GM12878 (cell line): Measurements from ENCODE around the gene SOX6. TPM values are rescaled to one million over a fixed set of nuclear protein-coding genes. Genes with fewer than 3 reads are reported as not detected.

ENCODE experiments used
- ATAC-seq: fragments of 200-7000 bp; cut with Tn5 transposase; 3 replicates; pipeline ENCODE4 v1.9.1; 2020; ENCODE audit warnings: mild to moderate bottlenecking, moderate library complexity
- BruUV-seq: library from RNA; stranded (reverse); fragments of 400-500 nt; replicated peaks from 2 replicates; lab custom pipeline; 2021; lab: Mats Ljungman, UMichigan
- CTCF ChIA-PET: fragments of 300-600 bp; sonication (Branson Sonifier 250); formaldehyde crosslinking; extraction: SDS; loops from one replicate; lab custom pipeline; 2021; ENCODE audit warnings: inconsistent platforms; lab: Yijun Ruan, JAX
- POLR2A ChIA-PET: fragments of 350-600 bp; formaldehyde crosslinking; extraction: SDS; loops from one replicate; lab custom pipeline; 2021; ENCODE audit warnings: inconsistent platforms; lab: Charles Lee
- RAD21 ChIA-PET: fragments of 300-600 bp; sonication (Branson Sonifier 250); formaldehyde crosslinking; loops from one replicate; lab custom pipeline; 2023; ENCODE audit warnings: antibody characterized with exemption; ENCODE audit not compliant: unreplicated experiment; lab: Charles Lee
- SMC1A ChIA-PET: fragments of 300-600 bp; sonication (Branson Sonifier 250); formaldehyde crosslinking; loops from one replicate; lab custom pipeline; 2023; ENCODE audit not compliant: unreplicated experiment, uncharacterized antibody; lab: Charles Lee
- DNase-seq: peaks from one replicate; pipeline ENCODE4 v3.0.0-alpha.2; 2011; ENCODE audit warnings: low read depth, low spot score
- FAIRE-seq: peaks from 3 replicates; lab custom pipeline; 2011; peaks lifted over from hg19 to GRCh38; lab: Jason Lieb, UNC
- H2AFZ ChIP-seq: 2 replicates; pipeline ENCODE4 v1.6.0; 2011; ENCODE audit warnings: low read depth, low read length, control low read depth; ENCODE audit not compliant: control insufficient read depth
- H3K27ac ChIP-seq: 2 replicates; pipeline ENCODE4 v1.5.1; 2011; ENCODE audit warnings: control low read depth; ENCODE audit not compliant: control insufficient read depth, insufficient read depth
- H3K27me3 ChIP-seq, 2 experiments: replicated peaks in 1 of 2; 2 replicates each; pipeline versions ENCODE4 v1.6.0 to v1.6.1; 2011; ENCODE audit warnings: low read length in 1 of 2; ENCODE audit not compliant: control insufficient read depth in 2 of 2, insufficient read depth in 2 of 2
- H3K36me3 ChIP-seq, 2 experiments: 2 replicates each; pipeline ENCODE4 v1.5.1; 2011; ENCODE audit warnings: low read length in 1 of 2; ENCODE audit not compliant: control insufficient read depth in 2 of 2, insufficient read depth in 2 of 2
- H3K4me1 ChIP-seq: 2 replicates; pipeline ENCODE4 v1.6.1; 2011; ENCODE audit warnings: mild to moderate bottlenecking, low read length, moderate library complexity, mixed read lengths; ENCODE audit not compliant: control insufficient read depth, insufficient read depth
- H3K4me2 ChIP-seq: 2 replicates; pipeline ENCODE4 v1.6.0; 2011; ENCODE audit warnings: control low read depth; ENCODE audit not compliant: control insufficient read depth, insufficient read depth
- H3K4me3 ChIP-seq: fragments of 200-600 bp; sonication (generic); 2 replicates; pipeline ENCODE4 v1.5.1; 2016
- H3K79me2 ChIP-seq: 2 replicates; pipeline ENCODE4 v1.6.0; 2011; ENCODE audit warnings: low read length; ENCODE audit not compliant: control insufficient read depth, insufficient read depth
- H3K9ac ChIP-seq: 2 replicates; pipeline ENCODE4 v1.8.0; 2011; ENCODE audit warnings: low read length, control low read depth, mixed read lengths; ENCODE audit not compliant: control insufficient read depth, insufficient read depth
- H3K9me3 ChIP-seq: replicated peaks from 3 replicates; pipeline ENCODE4 v1.5.1; 2011; ENCODE audit warnings: mild to moderate bottlenecking, low read length; ENCODE audit not compliant: control insufficient read depth, insufficient read depth
- H4K20me1 ChIP-seq: 2 replicates; pipeline ENCODE4 v1.6.0; 2011; ENCODE audit not compliant: control insufficient read depth, insufficient read depth
- CBFB ChIP-seq: IDR thresholded peaks from 2 replicates; pipeline ENCODE4 v1.6.1; 2016; ENCODE audit warnings: antibody characterized with exemption, low read depth
- EGR1 ChIP-seq, 2 experiments: IDR thresholded peaks; 1 replicate in 1 of 2; 2 replicates in 1 of 2; pipeline ENCODE4 v1.6.1; 2011 to 2012; ENCODE audit warnings: low read depth in 2 of 2, low read length in 2 of 2, borderline replicate concordance in 1 of 2, mild to moderate bottlenecking in 1 of 2, moderate library complexity in 1 of 2
- FOXK2 ChIP-seq: fragments of 450-650 bp; IDR thresholded peaks from 2 replicates; pipeline ENCODE4 v1.6.1; 2017; ENCODE audit warnings: mild to moderate bottlenecking, moderate library complexity
- FOXM1 ChIP-seq: IDR thresholded peaks from 2 replicates; pipeline ENCODE4 v1.6.1; 2012; ENCODE audit warnings: low read depth, mild to moderate bottlenecking, inconsistent platforms, low read length, moderate library complexity
- HCFC1 ChIP-seq: fragments of 150-350 bp; IDR thresholded peaks from 2 replicates; pipeline ENCODE4 v1.6.1; 2014; ENCODE audit warnings: low read length
- JUND ChIP-seq: IDR thresholded peaks from 2 replicates; pipeline ENCODE4 v1.6.1; 2012; ENCODE audit warnings: low read depth, mild to moderate bottlenecking, low read length, improper control_type of control experiment, moderate library complexity
- MEF2B ChIP-seq: fragments of 450-650 bp; IDR thresholded peaks from 2 replicates; pipeline ENCODE4 v1.6.1; 2018; ENCODE audit warnings: mild to moderate bottlenecking, moderate library complexity; ENCODE audit not compliant: partially characterized antibody, poor library complexity, severe bottlenecking
- NR2C2 ChIP-seq: IDR thresholded peaks from 2 replicates; pipeline ENCODE4 v1.6.1; 2011; ENCODE audit warnings: borderline replicate concordance, low read depth; ENCODE audit not compliant: control insufficient read depth, insufficient read length
- NRF1 ChIP-seq: conservative IDR thresholded peaks from 2 replicates; pipeline ENCODE4 v1.6.1; 2011; ENCODE audit warnings: mild to moderate bottlenecking, low read depth, low read length, improper control_type of control experiment
- PAX8 ChIP-seq: fragments of 450-650 bp; IDR thresholded peaks from 2 replicates; pipeline ENCODE4 v1.6.1; 2017; ENCODE audit warnings: mild to moderate bottlenecking, moderate library complexity
- PML ChIP-seq: IDR thresholded peaks from 2 replicates; pipeline ENCODE4 v1.6.1; 2012; ENCODE audit warnings: low read length, inconsistent platforms
- SP1 ChIP-seq: IDR thresholded peaks from one replicate; pipeline ENCODE4 v1.6.1; 2011; ENCODE audit warnings: low read depth, low read length
- ZZZ3 ChIP-seq: IDR thresholded peaks from 2 replicates; pipeline ENCODE4 v1.6.1; 2011; ENCODE audit warnings: low read depth; ENCODE audit not compliant: control insufficient read depth, insufficient read length
- WGBS: methylation state at CpG from one replicate; pipeline ENCODE4 v1.1.6; 2016; ENCODE audit warnings: low lambda C conversion rate; ENCODE audit not compliant: insufficient replicate concordance, insufficient coverage; ENCODE audit errors: missing lambda C conversion rate; 5-methylcytosine and 5-hydroxymethylcytosine counted together
- in situ Hi-C: fragments of 300-500 bp; cut with MboI; formaldehyde crosslinking; loops from 9 replicates; pipeline ENCODE4 v1.14.3; 2018; ENCODE audit warnings: mixed read lengths
- intact Hi-C: fragments of 100-400 bp; cut with micrococcal nuclease; formaldehyde crosslinking; loops from one replicate; pipeline ENCODE4 v1.14.2; 2022; ENCODE audit not compliant: unreplicated experiment
- polyA plus RNA-seq, 11 experiments: library from polyadenylated mRNA; depleted of rRNA in 4 of 11; unstranded in 6 of 11; stranded (reverse) in 5 of 11; fragments of >200 nt; fragmentation: Nextera tagmentation in 4 of 11; fragmentation: Illumina TruSeq in 1 of 11; extraction: Ambion mirVana in 4 of 11; extraction: Trizol in 1 of 11; gene quantifications; 1 replicate in 1 of 11; 2 replicates in 10 of 11; pipeline versions ENCODE4 v1.2.1 to v1.2.3, GENCODE V29; 2011 to 2016; ENCODE audit warnings: inconsistent platforms in 2 of 11, missing spikeins in 2 of 11, low read depth in 1 of 11
- total RNA-seq, 4 experiments: library from RNA; depleted of rRNA in 3 of 4; stranded (reverse); fragments of >200 nt in 3 of 4; fragmentation: Illumina TruSeq in 1 of 4; extraction: Trizol in 1 of 4; gene quantifications; 2 replicates each; pipeline versions ENCODE4 v1.2.1 to v1.2.3, GENCODE V29; 2013 to 2021
- TF ChIP-seq, protein P1 (sequence below): fragments of 450-650 bp; IDR thresholded peaks from 2 replicates; pipeline ENCODE4 v1.6.1; 2017; ENCODE audit warnings: mild to moderate bottlenecking
- TF ChIP-seq, protein P2 (sequence below): IDR thresholded peaks from 2 replicates; pipeline ENCODE4 v1.6.1; 2012; ENCODE audit warnings: low read length, inconsistent platforms
- TF ChIP-seq, protein P3 (sequence below): fragments of 450-650 bp; formaldehyde crosslinking; IDR thresholded peaks from 2 replicates; pipeline ENCODE4 v1.4.0; 2022; ENCODE audit warnings: mild to moderate bottlenecking, moderate library complexity
- TF ChIP-seq, protein P4 (sequence below): fragments of 450-650 bp; IDR thresholded peaks from 2 replicates; pipeline ENCODE4 v1.6.1; 2017; ENCODE audit warnings: mild to moderate bottlenecking, low read depth, inconsistent platforms; ENCODE audit not compliant: poor library complexity, severe bottlenecking

SOX6 gene
- total and polyA plus RNA-seq, 10 of the 15 experiments (the other 5 are each of a cell fraction or from before 2014, with no cell fraction given) = 0.03 to 0.71 (median 0.29) TPM; not detected in 4

DNA sequence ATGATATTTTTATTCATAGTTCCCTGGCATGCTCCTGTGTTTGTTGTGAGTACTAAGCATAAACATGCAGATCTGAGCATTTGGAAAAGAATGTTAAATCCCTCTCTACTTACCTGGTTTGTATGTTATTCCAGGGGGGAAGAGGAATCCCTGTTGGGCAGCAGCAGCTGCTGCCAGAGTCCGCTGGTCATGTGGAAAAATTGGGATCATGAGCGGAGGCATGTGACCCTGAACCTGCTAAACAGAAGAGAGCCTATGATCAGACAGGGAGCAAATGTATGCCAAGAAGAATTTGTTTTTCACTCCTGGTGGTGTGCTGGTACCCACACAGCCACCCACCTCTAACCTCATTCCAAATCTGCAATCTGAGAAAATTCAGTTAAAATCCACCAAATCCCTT lies 244.7 kb downstream of the SOX6 start:
- no peak for ATAC-seq
- Histone ChIP-seq H3K36me3 (no peaks in the 10 kb centered on the region), H3K9ac (no peak overlapping the region), H3K79me2 (no peaks in the 10 kb centered on the region)
- SMC1A ChIA-PET = no interaction called here
- in situ Hi-C loops = no loop called here
- TF ChIP-seq NRF1 = no peak
- no peak for TF ChIP-seq NR2C2
- no peak for TF ChIP-seq CBFB
- TF ChIP-seq, protein P1, sequence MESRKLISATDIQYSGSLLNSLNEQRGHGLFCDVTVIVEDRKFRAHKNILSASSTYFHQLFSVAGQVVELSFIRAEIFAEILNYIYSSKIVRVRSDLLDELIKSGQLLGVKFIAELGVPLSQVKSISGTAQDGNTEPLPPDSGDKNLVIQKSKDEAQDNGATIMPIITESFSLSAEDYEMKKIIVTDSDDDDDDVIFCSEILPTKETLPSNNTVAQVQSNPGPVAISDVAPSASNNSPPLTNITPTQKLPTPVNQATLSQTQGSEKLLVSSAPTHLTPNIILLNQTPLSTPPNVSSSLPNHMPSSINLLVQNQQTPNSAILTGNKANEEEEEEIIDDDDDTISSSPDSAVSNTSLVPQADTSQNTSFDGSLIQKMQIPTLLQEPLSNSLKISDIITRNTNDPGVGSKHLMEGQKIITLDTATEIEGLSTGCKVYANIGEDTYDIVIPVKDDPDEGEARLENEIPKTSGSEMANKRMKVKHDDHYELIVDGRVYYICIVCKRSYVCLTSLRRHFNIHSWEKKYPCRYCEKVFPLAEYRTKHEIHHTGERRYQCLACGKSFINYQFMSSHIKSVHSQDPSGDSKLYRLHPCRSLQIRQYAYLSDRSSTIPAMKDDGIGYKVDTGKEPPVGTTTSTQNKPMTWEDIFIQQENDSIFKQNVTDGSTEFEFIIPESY = no peak
- TF ChIP-seq FOXK2 = no peak
- TF ChIP-seq, protein P2, sequence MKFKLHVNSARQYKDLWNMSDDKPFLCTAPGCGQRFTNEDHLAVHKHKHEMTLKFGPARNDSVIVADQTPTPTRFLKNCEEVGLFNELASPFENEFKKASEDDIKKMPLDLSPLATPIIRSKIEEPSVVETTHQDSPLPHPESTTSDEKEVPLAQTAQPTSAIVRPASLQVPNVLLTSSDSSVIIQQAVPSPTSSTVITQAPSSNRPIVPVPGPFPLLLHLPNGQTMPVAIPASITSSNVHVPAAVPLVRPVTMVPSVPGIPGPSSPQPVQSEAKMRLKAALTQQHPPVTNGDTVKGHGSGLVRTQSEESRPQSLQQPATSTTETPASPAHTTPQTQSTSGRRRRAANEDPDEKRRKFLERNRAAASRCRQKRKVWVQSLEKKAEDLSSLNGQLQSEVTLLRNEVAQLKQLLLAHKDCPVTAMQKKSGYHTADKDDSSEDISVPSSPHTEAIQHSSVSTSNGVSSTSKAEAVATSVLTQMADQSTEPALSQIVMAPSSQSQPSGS = no peak
- TF ChIP-seq FOXM1 = no peak
- TF ChIP-seq PML = no peak
- no peak for TF ChIP-seq SP1
- TF ChIP-seq, protein P3, sequence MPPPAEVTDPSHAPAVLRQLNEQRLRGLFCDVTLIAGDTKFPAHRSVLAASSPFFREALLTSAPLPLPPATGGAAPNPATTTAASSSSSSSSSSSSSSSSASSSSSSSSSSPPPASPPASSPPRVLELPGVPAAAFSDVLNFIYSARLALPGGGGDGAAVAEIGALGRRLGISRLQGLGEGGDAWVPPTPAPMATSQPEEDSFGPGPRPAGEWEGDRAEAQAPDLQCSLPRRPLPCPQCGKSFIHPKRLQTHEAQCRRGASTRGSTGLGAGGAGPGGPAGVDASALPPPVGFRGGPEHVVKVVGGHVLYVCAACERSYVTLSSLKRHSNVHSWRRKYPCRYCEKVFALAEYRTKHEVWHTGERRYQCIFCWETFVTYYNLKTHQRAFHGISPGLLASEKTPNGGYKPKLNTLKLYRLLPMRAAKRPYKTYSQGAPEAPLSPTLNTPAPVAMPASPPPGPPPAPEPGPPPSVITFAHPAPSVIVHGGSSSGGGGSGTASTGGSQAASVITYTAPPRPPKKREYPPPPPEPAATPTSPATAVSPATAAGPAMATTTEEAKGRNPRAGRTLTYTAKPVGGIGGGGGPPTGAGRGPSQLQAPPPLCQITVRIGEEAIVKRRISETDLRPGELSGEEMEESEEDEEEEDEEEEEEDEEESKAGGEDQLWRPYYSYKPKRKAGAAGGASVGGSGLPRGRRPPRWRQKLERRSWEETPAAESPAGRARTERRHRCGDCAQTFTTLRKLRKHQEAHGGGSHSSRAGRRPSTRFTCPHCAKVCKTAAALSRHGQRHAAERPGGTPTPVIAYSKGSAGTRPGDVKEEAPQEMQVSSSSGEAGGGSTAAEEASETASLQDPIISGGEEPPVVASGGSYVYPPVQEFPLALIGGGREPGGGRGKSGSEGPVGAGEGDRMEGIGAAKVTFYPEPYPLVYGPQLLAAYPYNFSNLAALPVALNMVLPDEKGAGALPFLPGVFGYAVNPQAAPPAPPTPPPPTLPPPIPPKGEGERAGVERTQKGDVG = no peak
- TF ChIP-seq ZZZ3 = no peak
- TF ChIP-seq JUND = no peak
- TF ChIP-seq MEF2B = no peak
- TF ChIP-seq EGR1 (IDR thresholded peaks at IDR 0.05; ENCODE audit: borderline replicate concordance in 1 of 2, low read depth in 2 of 2, low read length in 2 of 2) = no peak
- TF ChIP-seq, protein P4, sequence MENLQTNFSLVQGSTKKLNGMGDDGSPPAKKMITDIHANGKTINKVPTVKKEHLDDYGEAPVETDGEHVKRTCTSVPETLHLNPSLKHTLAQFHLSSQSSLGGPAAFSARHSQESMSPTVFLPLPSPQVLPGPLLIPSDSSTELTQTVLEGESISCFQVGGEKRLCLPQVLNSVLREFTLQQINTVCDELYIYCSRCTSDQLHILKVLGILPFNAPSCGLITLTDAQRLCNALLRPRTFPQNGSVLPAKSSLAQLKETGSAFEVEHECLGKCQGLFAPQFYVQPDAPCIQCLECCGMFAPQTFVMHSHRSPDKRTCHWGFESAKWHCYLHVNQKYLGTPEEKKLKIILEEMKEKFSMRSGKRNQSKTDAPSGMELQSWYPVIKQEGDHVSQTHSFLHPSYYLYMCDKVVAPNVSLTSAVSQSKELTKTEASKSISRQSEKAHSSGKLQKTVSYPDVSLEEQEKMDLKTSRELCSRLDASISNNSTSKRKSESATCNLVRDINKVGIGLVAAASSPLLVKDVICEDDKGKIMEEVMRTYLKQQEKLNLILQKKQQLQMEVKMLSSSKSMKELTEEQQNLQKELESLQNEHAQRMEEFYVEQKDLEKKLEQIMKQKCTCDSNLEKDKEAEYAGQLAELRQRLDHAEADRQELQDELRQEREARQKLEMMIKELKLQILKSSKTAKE = no peak
- no peak for TF ChIP-seq PAX8
- TF ChIP-seq HCFC1 = no peak
- TF ChIP-seq, all 136 proteins: peak for 0
- no peaks in the 10 kb centered on the region for H3K4me1 ChIP-seq
- no peaks in the 10 kb centered on the region for H3K27me3 ChIP-seq
- H4K20me1 ChIP-seq = no peaks in the 10 kb centered on the region
- FAIRE-seq = no peak
- ChIA-PET CTCF (no interaction called here), POLR2A (no interaction called here), RAD21 (no interaction called here)
- no peaks in the 10 kb centered on the region for H3K9me3 ChIP-seq
- H2AFZ ChIP-seq = no peak overlapping the region
- no peak overlapping the region for H3K4me3 ChIP-seq
- DNase-seq = no peak
- BruUV-seq = no TSS peak
- H3K4me2 ChIP-seq = no peak overlapping the region
- intact Hi-C loops = no loop called here
- WGBS = 22% methylated on average over 2 of the region's 2 CpGs
- H3K27ac ChIP-seq = no peak overlapping the region
